GM19397 (cell line): ENCODE measurements around the gene PRSS2.
"Not testable (repeated sequence)": the region's sequence is repeated elsewhere in the genome, so short reads cannot be mapped to it uniquely, and the experiment has no call there.

Experiments
- ATAC-seq: cut with Tn5 transposase; IDR thresholded peaks from one replicate; pipeline ENCODE4 v1.9.1; 2021; ENCODE audit warnings: mild to moderate bottlenecking, moderate library complexity; ENCODE audit not compliant: unreplicated experiment

Gene PRSS2

DNA sequence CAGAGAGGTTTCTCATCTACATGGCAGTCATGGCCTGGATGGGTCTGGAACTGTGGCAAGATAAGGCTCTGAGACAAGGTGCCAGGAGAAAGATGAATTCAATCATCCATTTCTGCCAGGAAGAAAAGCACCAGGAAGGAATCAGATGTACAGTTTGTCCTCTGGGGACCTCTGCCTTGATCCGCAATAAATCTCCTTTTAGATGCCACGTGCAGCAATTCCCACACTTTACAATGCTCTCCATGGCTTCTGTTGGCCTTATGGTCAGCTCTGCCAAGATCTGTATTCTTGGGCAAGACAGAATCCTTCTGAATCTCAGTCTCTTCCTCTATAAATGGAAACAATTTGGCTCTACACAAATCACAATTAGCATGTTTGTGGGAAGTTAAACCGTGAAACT is 12.5 kb upstream of the PRSS2 start:
- not testable (repeated sequence) for ATAC-seq

DNA sequence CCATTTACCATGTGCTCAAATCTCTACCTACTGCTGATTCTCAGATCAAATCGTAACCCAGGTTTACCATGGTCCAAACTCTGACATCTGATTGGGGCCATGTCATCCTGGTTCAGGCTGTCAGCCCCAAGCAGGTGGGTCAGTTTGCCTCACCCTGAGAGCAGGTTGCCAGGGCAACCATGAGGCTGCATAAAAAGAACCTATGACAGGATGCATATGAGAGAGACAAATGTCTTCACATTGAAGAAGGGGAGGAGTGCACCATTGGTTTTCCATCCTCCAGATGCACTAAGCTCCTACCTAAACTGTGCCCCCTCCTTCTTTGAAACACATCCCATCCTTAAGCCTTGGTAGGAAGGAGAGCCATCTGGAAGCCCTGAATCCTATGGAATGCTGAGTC is 11.3 kb upstream of the PRSS2 start:
- ATAC-seq: no peak

DNA sequence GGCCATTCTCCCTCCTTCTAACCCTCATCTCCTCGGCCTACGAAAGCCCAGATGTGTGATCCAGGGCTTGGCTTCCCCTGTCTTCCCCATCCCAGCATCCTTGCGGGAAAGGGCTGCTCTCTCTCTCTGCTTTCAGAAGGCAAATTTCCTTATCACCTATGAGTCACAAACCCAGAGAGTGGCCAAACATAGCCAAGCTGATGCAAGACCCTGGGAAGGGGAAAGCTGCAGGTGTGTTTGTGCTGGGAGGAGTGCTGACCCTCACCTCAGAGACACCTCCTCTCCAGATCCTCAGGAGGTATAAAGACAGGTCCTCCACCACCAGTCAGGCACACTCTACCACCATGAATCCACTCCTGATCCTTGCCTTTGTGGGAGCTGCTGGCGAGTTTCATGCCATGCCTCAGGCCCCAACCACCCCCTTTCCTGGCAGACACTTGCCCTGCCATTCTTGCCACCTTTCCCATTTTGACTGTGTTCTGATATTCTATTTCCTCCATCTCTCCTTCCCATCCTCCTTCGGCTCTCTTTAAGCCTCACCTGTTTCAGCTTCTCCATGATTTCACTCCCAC is 10.6 kb upstream of the PRSS2 start:
- no peak for ATAC-seq

DNA sequence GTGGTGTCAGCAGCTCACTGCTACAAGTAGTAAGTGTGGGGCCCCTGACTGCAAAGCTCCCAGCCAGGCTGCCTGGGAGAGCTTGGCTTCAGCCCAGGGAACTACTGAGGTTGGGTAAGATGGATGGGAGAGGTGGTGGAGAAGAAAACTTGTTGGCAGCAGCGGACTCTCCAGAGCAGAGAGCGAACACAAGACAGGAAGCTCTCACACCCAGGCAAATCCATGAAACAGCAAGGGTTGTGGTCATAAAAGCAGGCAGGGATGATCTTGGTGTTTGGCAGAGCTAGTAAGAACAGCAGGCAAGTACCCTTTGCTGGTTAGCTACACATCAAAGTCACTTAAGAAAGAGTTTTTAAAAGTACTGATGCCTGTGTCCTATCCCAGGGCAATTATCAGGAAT is 9.2 kb upstream of the PRSS2 start:
- ATAC-seq: not testable (repeated sequence)

DNA sequence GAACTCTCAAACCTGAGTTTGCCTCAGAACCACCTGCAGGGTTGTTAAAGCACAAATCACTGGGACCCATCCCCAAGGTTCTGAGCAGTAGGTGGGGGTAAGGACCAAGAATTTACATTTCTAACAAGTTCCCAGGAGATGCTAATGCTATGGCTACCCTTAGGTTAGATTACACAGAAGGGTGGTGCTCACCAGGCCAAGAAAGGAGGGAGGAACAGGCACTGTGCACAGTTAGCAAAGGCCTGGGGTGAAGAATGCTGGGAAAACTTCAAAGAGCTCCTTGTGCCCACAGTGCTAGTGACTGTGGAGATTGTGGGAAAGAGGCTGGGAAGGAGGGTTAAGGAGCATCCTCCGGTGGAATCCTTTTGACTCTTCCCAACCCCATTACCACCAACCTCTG is 8.7 kb upstream of the PRSS2 start:
- no peak for ATAC-seq

DNA sequence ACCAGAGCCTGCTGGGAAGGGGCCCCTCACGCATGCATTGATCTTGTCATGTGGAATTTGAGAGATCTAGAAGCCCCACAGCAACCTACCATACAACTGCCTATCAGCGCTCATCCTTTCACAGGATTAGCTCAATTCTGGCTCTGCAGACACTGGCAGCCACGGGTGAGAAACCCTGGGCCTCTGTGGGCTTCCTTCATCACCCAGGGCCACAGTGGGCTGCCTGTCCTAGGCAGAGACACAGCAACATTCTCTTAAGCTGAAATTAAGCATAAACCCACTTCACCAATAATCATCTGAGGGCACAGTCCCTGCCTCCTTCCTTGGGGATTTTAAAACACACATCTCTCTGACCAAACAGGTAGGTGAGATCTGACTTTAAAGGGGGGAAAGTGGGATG is 3.3 kb upstream of the PRSS2 start:
- ATAC-seq: no peak

DNA sequence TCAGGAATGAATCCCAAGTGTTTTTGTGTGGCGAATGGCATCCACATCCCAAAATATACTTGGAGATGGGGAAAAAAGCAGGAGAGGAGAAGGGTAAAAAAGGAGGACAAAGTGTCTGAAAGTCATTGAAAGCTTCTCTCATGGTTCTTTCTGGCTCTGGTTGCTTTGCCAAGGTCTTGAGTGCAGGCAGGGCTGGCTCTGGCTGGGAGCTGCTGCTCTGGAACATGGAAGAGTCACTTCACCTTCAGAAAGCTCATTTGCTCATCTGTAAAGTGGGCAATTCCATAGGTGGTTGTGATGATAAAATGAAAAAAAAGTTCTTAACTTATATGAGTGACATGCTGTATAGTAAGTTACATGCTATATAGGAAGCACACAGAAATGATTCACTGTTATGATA is 2.9 kb upstream of the PRSS2 start:
- ATAC-seq: no peak

DNA sequence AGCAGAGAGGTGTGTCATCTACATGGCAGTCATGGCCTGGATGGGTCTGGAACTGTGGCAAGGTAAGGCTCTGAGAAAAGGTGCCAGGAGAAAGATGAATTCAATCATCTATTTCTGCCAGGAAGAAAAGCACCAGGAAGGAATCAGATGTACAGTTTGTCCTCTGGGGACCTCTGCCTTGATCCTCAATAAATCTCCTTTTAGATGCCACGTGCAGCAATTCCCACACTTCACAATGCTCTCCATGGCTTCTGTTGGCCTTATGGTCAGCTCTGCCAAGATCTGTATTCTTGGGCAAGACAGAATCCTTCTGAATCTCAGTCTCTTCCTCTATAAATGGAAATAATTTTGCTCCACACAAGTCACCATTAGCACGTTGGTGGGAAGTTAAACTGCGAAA is 1.9 kb upstream of the PRSS2 start:
- not testable (repeated sequence) for ATAC-seq

DNA sequence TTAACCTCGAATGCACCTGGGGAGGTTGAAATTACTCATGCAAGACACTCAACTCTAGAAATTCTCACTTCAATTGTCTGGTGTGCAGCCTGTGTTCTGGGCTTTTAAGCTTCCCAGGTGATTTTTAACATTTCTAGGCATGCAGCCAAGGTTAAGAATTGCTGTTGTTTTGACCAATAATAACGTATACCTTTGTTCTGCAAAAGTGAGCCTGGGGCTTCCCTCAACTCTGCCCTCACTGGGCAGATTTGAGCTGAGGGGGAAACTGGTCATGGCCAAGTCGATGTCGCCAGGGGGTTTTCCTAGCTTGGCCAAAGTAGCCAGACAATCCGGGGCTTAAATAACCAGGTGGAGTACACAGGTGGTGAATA is 568 bp downstream of the PRSS2 start:
- peak; percentile 77 for ATAC-seq

DNA sequence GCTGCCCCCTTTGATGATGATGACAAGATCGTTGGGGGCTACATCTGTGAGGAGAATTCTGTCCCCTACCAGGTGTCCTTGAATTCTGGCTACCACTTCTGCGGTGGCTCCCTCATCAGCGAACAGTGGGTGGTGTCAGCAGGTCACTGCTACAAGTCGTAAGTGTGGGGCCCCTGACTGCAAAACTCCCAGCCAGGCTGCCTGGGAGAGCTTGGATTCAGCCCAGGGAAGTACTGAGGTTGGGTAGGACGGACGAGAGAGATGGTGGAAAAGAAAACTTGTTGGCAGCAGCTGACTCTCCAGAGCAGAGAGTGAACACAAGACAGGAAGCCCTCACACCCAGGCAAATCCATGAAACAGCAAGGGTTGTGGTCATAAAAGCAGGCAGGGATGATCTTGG is 1.3 kb downstream of the PRSS2 start:
- ATAC-seq: no peak

DNA sequence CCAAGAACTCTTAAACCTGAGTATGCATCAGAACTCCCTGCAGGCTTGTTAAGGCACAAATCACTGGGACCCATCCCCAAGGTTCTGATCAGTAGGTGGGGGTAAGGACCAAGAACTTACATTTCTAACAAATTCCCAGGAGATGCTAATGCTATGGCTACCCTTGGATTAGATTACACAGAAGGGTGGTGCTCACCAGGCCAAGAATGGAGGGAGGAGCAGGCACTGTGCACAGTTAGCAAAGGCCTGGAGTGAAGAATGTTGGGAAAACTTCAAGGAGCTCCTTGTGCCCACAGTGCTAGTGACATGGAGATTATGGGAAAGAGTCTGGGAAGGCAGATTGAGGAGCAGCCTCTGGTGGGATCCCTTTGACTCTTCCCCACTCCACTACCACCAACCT is 1.9 kb downstream of the PRSS2 start:
- no peak for ATAC-seq

DNA sequence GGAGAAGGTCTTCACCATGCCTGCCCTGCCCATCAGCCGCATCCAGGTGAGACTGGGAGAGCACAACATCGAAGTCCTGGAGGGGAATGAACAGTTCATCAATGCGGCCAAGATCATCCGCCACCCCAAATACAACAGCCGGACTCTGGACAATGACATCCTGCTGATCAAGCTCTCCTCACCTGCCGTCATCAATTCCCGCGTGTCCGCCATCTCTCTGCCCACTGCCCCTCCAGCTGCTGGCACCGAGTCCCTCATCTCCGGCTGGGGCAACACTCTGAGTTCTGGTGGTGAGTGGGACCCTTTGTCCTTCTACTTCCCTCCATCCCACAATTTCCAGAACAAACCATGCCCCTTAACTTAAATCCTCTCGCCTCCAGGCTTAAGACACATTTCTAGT is 2.5 kb downstream of the PRSS2 start:
- no peak for ATAC-seq

DNA sequence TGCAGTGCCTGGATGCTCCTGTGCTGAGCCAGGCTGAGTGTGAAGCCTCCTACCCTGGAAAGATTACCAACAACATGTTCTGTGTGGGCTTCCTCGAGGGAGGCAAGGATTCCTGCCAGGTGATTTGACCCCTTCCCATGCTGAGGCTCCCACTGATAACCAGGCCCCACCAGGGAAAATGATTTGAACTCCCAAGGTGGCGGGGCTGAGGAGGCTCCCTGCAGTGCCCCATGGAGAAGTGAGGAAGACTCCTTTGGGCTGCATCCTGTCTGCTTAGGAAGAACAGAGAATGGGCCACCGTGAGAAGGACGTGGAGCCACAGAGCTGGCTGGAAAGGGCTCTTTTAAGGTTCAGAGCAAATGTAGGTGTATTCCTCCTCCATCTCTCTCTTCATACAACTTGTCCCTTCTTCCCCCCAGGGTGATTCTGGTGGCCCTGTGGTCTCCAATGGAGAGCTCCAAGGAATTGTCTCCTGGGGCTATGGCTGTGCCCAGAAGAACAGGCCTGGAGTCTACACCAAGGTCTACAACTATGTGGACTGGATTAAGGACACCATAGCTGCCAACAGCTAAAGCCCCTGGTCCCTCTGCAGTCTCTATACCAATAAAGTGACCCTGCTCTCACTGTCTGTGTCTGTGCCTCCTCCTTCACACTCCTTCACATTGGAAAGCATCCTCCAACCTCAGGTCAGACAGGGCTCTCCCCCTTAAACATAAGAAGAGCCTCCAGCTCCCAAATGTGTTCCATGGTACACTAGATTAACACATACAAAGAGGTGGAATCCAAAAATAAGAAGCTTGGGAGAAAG is 3.4 kb downstream of the PRSS2 start:
- no peak for ATAC-seq

DNA sequence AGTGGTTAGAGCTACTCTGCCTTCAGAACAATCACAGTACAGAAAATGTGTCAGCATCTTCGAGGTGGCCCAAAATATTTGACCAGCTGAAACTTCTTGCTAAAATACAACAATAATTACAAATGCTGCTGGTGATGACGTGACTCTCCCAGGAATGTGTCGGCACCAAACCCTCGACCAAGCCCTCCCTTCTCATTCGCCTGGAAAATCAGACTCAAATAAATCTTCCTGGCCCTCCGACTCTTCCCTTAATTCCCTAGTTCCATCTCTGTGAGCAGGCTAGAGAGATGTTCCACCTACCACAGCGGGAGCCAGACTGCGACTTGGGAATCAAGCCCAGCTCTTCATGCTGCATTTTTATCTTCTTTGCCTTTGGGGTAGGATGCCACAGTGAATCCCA is 4.1 kb downstream of the PRSS2 start:
- ATAC-seq: no peak

DNA sequence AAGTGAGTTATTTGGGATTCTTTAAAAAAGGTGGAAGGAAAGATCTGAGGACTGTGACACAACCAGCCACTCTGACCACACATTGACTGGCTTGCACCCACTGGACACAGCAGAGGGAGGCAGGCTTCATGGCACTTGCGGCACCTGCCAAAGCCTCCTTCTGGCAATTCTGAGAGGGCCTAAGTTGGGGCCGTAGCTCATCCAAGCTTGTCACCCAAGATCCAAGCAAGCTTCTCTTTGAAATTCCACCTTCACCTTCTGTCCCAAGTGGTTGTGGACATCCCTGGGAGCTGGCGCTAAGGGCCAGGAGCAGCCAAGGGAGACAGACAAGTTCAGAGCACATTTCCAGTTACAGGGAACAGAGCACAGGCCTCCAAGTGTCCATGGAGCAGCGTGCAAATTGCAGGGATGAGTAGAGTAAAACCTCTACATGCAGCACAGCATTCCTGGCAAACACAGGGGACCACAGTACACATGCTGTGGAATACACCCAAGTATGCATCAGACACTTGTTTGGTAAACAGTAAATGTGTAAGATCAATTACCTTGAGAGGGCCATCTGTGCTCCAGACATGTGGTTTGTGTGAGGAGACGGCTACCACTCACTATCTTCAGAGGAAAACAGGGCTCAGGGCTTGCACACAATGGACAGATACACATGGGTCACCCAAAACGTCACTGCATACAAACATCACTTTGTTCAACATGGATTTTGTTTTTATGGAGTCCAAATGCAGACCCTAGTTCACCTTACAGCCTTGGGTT is 4.8 kb downstream of the PRSS2 start:
- not testable (repeated sequence) for ATAC-seq

DNA sequence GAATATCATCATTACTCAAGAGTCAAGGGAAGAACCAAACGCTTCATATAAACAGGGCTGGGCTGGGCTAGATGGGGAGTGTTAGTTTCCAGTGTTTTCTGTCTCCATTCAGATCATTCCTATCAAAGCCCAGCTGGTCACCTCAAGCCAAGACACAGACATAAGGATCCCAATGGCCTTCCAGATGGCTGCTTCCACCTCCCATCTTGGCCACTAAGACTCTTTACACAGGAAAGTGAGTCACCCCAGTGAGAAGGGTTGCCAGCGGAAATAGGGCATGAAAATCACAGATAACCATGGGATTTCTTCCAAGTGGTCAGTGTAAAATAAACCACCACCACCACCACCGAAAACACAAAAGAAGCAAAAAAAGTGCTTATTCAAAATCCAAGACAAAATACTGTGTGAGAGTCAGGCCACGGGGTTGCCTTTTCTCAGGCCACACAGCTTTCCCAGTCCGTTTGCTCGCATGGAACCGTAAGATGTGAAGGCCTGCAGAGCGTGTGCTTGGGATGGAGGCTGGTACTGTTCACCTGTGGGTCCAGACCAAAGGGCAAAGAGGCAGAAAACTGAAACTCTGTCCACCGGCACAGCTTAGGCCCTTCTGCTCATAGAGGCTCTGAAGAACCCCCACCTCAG is 5.6 kb downstream of the PRSS2 start:
- no peak for ATAC-seq

DNA sequence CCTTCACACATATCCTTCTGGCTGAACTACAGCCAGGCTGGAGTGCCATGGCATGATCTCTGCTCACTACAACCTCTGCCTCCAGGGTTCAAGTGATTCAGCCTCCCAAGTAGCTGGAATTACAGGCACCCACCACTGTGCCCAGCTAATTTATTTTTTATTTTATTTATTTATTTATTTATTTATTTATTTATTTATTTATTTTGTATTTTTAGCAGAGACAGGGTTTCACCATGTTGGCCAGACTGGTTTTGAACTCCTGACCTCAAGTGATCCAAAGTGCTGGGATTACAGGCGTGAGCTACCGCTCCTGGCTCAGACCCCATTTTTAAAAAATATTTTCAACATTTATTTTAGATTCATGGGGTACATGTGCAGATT is 6.1 kb downstream of the PRSS2 start:
- not testable (repeated sequence) for ATAC-seq

DNA sequence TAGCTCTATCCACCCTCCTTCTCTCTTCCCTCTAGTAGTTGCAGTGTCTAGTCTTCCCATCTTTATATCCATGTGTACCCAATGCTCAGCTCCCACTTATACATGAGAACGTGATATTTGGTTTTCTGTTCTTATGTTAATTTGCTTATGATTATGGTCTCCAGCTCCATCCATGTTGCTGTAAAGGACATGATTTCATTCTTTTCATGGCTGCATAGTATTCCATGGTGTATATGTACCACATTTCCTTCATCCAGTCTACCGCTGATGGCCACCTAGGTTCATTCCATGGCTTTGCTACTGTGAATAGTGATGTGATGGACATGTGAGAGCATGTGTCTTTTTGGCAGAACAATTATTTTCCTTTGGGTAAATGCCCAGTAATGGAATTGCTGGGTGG is 6.5 kb downstream of the PRSS2 start:
- no peak for ATAC-seq

DNA sequence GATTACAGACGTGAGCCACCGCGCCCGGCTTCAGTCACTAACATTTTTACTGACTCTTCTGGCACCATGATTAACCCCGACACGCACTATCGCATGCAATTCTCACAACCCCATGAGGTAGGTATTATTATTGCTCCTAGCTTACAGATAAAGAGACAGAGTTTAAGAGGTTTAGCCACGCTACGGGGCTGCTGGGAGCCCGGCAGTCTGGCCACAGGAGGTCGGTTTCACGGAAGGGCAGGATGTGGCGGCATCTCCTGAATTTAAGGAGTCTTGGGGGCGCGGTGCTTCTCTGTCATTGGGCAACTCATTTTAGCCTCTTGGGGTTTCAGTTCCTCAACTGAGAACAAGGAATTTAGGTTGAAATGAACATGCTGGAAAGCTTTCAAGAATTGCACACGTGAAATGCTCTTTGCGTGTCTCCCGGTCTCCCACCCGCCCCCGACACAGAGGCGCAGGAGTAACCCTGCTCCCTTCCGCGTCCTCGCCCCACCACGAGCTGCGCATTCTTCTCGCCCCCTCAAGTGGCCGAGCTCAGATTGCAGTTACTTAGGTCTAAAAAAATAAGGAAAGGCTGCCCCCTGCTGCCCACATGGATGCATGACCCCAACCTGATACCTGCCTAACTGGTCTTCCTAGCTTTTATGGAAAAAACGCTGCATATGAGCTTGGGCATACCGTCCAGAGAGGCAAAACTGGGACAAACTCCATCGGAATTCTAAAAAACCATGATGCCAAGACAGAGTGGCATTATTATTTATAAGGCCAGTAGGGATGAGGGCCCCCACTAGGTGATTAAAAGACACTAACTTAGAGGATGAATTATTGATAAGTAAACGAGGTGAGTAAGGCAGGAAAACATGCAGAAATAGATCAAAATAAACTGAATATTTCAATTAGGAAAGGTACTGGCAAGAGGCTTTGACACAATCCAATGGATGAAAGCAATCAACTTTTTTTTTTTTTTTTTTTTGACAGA is 12.4 kb downstream of the PRSS2 start:
- ATAC-seq: peak; percentile 95

DNA sequence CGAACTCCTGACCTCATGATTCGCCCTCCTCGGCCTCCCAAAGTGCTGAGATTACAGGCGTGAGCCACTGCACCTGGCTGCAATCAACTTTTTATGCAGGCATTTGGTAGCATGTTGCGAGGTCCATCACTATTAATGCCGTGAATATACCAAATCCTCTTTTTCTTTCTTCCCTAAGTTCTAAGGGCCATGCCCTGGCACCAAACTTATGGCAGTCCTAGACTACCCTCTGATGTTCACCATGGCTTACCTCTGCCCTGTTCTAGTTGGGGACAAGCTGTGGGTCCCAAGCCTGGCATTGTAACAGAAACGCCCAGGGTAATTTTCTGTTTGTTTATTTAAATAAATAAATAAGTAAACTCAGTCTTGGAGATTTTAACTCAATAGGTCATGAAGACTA is 13.3 kb downstream of the PRSS2 start:
- no peak for ATAC-seq

DNA sequence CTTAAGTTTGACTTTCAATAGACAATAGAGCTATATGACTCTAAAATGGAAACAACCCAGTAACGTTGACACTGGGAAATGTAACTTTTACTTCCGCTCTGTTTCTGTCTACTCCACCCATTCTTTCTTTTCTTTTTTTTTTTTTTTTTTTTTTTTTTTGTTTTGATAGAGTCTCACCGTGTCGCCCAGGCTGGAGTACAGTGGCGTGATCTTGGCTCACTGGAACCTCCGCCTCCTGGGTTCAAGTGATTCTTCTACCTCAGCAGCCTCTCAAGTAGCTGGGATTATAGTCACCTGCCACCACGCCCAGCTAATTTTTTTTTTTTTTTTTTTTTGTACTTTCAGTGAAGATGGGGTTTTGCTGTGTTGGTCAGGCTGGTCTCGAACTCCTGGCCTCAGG is 13.9 kb downstream of the PRSS2 start:
- ATAC-seq: no peak
